NOMO-1 treated with dmso at 0.1 percent for 144 hours (cell line): Measurements from ENCODE around the gene ADM.

ENCODE experiments used
- DNase-seq: peaks from one replicate; lab custom pipeline; 2025; ENCODE audit not compliant: unreplicated experiment; lab: John Stamatoyannopoulos, UW

The ADM gene

DNA sequence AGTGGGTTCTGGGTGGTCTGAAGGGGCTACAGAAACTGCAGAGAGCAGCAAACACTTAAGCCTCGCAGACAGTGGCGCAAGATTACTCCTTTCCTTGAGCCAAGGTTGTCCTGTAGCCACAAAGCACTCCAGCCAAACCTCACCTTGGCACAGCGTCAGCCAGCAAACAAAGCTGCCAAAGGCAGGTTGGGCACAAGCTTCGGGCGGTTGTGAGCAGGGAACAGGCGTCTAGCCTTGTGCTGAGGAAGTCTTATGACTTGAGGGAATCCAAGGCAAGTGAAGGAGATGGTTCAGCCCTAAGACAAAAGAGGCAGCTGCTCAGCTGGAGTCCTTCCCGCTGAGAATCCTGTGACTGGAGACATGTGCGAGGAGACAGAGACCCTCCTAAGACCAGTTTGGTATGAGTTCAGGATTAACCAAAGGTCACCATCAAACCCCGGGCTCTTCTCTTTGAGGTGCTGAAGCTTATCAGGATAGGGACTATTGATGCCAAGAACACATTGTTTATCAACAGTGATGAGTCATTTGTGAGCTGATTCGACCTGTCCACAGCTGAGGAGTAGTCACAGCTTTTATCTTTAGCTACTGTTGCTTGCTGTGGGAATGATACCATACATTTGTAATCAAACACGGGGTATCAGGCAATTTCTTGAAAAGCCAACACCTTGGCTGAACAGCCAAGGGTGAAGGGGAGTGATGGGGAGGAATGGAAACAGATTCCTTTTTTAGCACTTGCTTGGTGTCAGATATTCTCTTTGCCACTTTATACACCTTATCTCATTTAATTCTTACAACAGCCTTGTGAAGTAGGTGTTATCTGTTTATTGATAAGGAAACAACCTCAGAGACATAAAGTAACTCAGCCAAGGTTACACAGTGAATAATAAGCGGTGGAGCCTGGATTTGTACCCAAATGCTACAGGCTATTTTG lies 4.6 kb downstream of the ADM start:
- DNase-seq: no peak

DNA sequence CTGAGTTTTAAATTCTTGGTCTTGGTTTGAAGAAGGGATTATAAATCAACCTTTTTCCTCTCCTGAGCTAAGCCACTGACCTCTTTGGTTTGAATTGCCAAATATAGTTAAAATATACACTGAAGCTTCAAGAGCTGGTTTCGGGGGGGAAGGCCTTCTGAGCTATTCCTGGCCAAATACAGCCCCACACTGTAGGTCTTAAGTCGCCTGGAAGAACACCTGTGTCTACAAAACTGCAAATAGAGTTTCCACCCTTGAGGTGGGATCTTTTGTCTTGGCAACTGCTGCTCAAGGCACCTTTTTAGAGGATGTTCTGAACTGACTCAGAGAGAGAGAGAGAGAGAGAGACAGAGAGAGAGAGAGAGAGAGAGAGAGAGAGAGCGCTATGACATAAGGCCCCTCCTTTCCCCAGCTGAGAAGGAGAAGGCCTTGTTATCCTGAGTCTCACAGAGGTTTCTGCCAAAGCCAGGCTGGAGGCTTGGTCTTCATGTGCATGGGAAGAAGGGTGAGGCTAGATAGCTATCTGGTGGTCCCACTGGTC lies 5.5 kb downstream of the ADM start:
- DNase-seq: no peak

DNA sequence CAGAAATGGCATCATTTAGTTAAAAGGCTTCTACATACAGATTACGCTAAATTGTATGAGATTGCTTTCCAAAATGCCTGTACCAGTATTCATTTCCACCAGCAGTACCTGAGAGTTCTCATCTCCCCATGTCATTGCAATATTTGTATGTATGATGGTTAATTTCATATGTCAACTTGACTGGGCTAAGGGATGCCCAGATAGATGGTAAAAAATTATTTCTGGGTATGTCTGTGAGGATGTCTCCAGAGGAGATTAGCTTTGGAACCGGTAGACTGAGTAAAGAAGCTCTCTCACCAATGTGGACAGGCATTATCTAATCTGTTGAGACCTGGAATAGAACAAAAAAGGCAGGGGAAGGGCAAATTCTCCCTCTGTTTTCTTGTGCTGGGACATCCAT lies 6.9 kb downstream of the ADM start:
- no peak for DNase-seq

DNA sequence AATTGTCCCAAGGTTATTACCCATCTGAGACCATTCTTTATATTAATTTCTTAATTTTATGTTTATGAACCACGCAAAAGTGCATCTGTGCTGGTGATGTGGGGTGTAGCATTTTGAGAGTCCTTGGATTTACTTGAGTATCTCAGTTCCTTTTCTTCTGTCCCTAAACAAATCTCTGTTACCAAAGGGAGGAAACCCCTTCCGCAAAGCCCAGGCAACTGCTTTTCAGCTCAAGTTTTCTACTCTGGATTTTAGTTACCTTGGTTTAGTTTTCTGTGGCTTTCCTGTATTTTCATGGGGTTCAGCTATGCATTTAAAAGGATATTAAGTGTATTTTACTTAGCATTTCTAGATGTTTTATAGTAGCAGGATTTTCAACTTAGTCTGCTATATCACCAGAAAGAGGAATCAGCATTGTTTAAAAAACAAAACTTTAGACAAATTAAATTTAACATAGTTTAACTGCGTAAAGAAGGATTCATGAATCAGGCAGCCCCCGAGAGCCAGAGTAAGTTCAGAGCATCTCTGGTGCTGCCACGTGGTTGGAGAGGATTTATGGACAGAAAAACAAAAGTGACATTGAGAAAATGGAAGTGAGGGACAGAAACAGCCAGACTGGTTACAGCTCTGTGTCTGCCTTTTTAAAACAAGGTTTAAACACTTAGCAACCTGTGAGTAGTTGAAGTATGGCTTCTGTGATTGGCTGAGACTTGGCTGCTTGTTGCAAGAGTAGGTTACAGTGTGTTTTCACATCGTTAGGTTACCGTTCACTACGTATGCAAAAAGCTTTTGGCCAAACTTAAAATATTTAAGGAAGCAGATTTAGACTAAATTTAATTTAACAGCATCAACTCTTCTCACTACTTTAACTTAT lies 9.6 kb downstream of the ADM start:
- peak; percentile 84 for DNase-seq

DNA sequence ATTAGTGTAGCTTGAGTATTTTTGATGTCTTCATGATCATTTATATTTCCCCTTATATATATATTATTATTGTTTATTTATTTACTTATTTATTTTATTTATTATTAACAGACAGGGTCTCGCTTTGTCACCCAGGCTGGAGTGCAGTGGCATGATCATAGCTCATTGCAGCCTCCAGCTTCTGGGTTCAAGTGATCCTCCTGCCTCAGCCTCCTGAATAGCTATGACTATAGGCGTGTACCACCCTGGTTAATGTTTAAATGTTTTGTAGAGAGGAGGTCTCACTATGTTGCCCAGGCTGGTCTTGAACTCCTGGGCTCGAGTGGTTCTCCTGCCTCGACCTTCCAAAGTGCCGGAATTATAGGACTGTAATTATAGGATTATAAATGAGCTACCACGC lies 10.2 kb downstream of the ADM start:
- no peak for DNase-seq

DNA sequence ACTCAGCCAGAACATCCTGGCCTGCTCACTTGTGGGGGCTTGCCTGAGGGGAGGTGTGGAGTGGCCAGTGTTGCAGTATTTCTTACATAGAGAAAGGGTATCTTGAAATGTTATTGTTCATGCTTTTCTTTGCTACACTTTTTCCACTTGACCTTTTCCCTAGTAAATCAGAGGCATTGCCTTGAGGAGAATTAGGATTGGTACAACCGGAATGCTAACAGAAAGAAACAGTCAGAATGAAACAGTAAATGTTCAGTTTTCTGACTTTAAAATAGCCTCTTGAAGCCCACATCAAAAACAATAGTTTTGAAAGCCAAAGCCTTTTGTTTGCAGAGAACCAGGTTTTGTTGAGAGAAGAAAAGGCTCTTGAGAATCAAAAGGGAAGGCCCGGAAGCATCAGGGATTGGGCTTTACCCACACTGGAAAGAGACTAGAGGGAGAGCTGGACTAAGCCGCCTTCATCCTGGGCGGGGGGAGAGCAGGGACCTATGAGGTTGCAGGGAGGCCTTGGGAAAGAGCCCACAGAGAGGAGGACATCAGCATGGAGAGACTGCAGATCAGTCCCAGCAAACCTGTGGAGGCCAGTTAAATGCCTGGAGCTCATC lies 12.4 kb downstream of the ADM start:
- DNase-seq: no peak

DNA sequence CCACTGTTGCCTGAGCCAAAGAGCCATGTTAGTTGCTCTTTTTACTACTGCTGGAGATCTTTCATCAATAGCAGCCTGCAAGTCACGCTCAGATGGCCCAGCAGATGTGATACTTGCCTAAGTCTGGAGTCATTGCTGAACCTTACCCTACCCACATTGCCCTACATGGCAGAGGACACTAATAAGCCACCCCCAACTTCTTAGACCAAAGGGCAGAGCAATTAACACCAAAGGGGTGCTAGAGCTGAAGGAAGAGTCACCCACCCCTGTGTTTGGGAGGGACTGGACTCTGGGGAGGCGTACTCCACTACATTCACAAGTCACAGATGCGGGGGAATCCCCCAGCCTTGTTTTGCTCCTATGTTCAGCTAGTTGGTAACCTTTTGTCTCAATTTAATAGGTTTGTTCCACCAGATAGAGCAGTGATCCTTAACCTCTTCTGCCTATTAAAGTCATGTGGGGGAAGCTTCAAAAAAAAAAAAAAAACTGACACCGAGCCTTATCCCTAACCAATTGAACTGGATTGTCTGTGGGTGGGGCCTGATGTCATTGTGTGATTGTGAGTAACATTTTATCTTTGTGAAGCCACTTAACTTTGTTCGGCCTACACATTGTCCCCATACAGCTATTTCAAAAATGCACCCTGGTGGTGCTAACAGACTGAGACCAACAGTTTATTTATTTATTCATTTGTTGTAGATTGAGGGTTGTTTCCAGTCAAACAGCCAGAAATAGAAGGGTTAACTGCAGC lies 13.1 kb downstream of the ADM start:
- no peak for DNase-seq

DNA sequence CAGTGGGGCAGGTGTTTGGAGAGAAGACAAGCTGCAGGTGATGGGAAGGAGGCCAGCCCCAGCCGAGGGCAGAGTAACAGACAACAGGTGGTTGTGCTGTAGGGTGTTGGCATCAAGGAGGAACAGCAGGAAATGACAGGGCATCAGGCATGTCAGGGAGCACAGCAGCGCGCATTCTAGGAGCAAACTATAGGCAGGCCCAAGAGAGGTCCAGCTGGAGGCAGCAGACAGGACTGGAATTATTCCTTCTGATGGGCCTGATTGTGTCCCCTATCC lies 13.6 kb downstream of the ADM start:
- DNase-seq: no peak

DNA sequence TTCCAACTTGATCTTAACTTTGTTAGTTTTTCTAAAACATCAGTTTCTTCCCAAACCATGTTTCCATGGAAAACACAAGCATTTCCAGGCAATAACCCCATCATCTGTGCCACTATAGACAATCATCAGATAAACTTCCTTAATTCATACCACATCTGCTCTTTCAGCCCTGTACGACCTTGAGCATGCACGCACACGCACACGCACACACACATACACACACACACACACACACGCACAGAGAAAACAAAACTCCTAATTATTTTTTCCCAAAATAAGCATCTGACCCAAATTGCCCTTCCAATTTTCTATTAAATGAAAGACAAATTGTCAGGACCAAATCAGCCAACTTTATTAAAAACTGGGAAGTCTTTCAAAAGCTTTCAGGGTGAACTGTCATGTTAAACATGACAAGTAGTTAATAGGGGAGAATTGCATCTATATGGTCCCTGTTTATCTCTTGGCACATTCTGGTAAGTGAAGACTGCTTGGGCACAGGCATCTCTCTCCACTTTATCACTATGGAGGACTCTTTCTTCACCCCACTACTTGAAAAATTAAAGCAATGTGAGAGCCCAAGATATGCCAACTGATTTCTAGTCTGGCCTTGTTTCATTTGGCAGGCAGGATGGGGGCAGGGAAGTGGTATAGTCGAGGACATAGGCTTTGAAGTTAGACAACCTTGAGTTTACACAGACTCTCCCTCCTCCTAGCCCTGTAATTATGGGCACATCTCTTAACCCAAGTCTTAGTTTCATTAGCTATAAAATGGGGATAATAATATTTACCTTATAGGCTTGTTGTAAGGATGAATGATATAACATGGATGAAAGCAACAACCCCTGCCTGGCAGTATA lies 15.1 kb downstream of the ADM start:
- DNase-seq: no peak

DNA sequence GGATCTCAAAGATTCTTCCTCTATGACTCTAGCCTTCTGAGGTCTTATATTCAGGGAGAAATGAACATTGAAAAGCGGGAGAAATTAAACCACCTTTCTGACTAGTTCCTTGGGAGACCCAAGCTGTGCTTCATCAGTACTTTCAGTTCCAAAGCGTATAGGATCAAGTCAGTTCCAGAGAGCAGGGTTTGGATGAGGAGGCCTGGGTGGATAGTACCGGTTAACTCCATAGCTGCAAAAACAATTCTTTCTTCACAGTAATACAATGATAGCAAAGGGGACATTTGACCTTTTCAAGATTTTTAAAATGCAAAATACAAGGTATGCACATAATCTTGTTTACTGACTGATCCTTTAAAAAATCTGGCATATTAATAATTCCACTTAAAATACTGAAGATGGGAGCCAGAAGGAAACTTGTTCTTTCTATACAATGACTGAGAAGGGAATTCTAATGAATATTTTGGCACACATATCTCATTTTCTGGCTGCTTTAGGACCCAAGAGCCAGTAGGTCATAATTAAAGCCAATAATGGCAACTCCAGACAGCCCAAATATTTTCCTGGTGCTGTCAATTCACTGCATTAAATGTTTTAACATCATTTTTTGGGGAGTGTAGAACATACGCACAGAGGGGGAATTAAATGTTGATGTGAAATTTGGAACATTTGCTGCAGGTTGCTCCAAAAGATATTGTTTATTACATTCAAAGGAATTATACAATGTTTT lies 16.0 kb downstream of the ADM start:
- DNase-seq: no peak

DNA sequence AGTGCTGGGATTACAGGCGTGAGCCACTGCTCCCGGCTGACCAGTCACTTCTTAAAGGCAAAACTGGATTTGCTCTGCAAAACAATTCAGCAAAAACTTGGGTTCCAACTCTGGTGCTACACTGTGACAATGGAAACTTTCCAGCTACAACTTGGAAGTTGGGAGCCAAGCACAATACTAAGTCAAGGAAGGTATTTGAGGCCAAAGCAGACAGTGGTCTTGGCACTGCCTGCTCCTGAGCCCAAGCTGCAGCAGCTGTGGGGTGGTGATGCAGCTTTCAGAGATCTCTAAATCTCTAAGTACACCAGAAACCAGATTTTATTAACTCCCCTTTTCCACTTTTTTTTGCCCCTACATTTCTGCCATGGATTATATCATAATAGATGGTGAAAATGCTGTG lies 17.5 kb downstream of the ADM start:
- no peak for DNase-seq

DNA sequence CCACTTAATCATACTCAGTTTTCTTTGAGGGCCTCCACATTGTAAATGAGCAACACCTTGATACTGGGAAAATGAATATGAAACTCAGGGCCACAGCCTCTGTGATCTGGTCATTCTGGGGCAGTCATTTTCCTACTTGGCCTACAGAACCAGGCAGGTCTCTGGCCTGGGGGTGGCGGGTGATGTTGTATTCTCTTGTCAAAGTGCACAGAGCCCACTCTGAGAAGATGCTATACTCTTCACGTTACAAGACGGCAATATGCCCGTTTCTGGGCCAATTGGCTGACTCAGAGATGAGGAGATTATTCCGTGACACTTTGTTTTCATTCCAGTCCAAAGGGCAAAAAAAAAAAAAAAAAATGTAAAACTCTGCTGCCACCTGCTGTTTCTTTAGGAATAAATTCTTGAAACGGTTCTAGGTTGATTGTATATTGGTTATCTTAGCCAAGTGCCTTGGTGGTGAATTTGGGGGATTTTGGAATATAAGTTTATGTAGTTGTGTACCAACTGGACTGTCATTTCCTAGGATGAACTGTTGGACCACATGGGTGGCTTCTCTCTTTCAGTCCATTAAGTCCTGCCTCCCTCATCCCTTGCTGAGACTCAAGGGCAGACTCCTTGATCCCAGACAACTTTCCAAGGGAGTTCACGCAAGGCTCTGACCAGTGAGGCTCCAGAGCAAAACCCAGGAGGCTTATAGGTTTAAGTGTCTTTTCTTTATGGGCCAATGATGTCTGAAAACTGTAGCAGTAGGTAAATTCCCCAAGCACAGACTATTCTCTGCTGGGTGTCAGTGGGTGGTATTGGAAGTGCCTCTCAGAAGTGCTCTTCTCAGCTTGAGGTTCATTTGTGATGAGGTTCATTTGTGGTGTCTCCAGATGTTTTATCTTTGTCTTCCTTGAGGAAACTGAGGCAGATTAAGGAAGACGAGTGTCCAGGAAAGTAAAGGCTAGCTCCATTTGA lies 18.2 kb downstream of the ADM start:
- peak; percentile 20 for DNase-seq

DNA sequence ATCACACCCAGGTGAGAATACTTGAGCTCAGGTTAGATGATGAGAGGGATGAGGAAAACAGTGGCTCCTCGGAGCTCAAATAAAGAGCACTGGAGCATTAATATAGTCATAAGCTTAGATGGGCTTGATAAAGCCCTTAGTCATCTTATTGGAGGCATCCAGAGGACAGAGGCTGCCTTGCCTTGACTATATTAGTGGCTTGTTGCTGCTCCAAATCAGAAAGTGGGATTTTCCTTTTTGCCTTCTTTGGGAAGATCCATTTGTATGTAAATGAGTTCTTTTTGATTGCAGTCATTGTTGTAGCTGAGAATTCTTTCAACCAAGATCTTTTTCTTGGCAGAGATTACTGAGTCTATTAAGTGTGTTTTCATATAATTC lies 18.9 kb downstream of the ADM start:
- no peak for DNase-seq

DNA sequence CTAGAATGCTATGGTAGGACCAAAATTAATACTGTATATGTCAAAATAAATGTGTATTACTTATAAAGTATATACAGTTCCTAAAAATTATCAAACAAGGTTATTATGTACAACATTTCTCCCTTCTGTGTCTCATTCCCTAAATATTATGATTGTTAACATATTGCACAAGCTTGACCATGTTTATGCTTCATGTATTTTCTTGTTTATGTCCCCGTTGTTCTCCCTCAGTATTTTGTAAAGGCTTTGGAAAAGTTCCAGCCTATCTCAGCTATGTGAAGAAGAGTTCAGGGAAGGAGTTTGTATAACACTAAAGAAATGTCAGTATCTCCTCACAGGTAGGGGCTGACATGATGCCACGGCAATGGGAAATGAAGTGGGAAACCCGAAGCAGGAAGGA lies 19.6 kb downstream of the ADM start:
- no peak for DNase-seq

DNA sequence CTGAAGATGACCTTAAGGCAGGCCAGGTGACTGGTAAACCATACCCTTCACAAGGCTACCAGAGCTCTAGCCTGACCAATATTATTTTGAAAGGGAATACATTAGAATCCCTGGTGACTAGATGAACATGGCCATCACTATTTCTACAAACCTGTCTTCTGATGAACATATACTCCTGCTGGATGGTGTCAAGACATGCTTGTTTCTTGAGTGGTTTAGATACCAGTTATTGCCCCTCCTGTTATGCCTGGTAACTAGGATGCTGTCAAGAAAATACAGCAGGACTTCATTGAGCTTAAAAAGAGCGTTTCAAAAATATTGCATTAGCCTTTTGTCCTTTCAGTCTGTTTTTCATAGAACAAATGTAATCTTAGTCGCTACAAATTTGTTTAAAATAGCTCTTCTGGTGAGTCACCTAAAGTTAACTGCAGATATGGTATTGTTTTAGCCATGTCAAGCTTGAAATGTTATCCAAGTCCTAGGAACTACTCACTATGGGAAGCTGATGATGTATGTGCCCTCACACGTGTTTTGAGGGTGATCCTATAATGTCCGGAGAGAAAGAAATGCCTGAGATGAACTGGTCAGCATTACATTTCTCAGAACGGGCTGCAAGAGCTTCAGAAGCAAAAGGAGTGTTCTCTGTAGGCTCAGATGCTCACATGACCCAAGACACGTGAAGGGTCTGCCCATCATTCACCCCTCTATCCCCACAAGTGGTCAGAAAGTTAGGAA lies 20.6 kb downstream of the ADM start:
- no peak for DNase-seq

DNA sequence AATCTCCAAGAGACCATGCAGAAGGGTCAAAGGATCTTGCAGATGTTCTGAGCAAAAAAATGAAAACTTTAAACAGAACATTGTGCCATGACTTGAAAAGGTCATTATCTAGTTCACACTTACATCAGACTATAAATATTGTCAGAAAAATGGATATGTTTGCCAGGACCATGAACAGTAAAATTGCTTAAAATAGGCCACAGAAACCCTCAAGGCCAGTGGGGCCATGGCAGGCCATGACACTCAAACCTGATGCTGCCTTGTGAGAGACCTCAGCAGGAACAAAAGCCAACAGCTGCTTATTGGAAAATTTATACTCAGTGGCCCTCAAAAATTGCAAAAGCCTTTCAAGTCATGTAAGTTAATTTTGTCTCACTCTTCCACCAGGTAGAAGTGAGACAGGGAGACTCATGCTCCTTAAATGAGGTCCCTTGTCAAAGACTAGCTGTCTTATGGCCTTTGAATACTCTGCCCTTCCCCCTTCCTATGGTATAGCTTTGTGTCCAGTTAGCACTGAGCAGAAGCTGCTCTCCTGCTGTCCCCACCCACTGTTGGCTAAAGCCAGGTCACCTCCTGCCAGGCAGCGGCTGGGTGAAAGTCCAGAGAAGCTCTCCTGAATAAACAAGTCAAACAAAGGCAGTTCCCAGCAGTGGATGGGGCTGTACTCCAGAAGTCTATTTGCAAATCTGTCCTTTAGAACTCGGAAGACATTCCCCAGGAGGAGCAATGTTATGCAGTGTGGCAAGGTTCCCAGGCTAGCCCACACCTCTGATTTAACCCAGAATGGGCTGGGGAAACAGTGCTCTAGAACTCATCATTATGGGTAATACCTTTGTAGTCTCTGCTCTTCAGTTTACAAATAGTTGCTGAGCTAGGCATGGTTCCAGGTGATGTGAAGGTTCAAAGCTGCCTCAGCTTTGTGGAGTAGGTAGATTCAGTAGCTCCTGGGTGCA lies 21.4 kb downstream of the ADM start:
- DNase-seq: no peak
